KMS-11 (cell line): ENCODE results near the gene API5.
A peak's percentile ranks its signal among the peaks of the same experiment; 100 is the strongest.

Experiments
- H2AFZ ChIP-seq: fragments of 200-600 bp; sonication (generic); 2 replicates; pipeline ENCODE4 v1.6.1; 2016; ENCODE audit warnings: antibody characterized with exemption, mixed run types, low read depth
- H3K27ac ChIP-seq: fragments of 200-600 bp; sonication (generic); 2 replicates; pipeline ENCODE4 v1.6.1; 2016; ENCODE audit warnings: mild to moderate bottlenecking, mixed run types
- H3K27me3 ChIP-seq: fragments of 200-600 bp; sonication (generic); 2 replicates; pipeline ENCODE4 v1.6.1; 2017; ENCODE audit warnings: mild to moderate bottlenecking, low read depth, mixed run types, moderate library complexity; ENCODE audit not compliant: insufficient read depth
- H3K36me3 ChIP-seq: fragments of 200-600 bp; sonication (generic); 2 replicates; pipeline ENCODE4 v1.6.1; 2017; ENCODE audit warnings: mild to moderate bottlenecking, mixed run types; ENCODE audit not compliant: insufficient read depth
- H3K4me1 ChIP-seq: fragments of 200-600 bp; sonication (generic); 2 replicates; pipeline ENCODE4 v1.6.1; 2016; ENCODE audit warnings: mild to moderate bottlenecking, low read depth, mixed run types; ENCODE audit not compliant: poor library complexity, severe bottlenecking
- H3K4me2 ChIP-seq: fragments of 200-600 bp; sonication (generic); 2 replicates; pipeline ENCODE4 v1.7.0; 2016; ENCODE audit warnings: mild to moderate bottlenecking, mixed run types
- H3K4me3 ChIP-seq: fragments of 200-600 bp; sonication (generic); IDR thresholded peaks from 2 replicates; pipeline ENCODE4 v1.6.1; 2017; ENCODE audit warnings: low read depth, low read length, mixed read lengths; ENCODE audit not compliant: insufficient read depth
- H3K79me2 ChIP-seq: fragments of 200-600 bp; sonication (generic); 2 replicates; pipeline ENCODE4 v1.6.1; 2016; ENCODE audit warnings: low read depth, mixed run types; ENCODE audit not compliant: insufficient read depth
- H3K9ac ChIP-seq: fragments of 200-600 bp; sonication (generic); 2 replicates; pipeline ENCODE4 v1.6.1; 2016; ENCODE audit warnings: mild to moderate bottlenecking, mixed run types
- H4K20me1 ChIP-seq: fragments of 200-600 bp; sonication (generic); 2 replicates; pipeline ENCODE4 v1.6.1; 2016; ENCODE audit warnings: mild to moderate bottlenecking, mixed run types; ENCODE audit not compliant: insufficient read depth
- CTCF ChIP-seq: fragments of 200-600 bp; sonication (generic); conservative IDR thresholded peaks from 2 replicates; pipeline ENCODE4 v1.6.1; 2017; ENCODE audit warnings: low read depth, mild to moderate bottlenecking, antibody characterized with exemption, low read length, moderate library complexity, mixed read lengths

API5 gene

DNA sequence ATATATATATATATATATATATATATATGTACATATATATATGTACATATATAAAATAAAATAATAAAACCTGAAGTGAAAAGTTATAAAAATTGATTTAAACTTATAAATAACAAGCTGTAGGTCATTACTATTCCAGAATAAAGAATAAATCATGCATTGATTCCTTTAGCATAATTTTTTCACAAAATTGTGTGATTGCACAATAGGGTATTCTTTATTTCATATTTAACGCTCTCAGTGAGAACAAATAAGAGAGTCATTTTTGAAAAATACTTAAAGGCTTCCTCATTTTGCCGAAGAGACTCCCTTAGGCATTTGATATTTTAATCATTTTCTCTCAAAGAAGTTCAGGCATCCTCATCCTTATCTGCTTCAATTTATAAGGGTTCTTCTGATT, 41.3 kb upstream of the API5 start:
- Histone ChIP-seq H3K4me1 (no peaks in the 10 kb centered on the region), H3K27ac (no peak overlapping the region), H3K9ac (no peak overlapping the region), H3K4me2 (no peak overlapping the region), H3K27me3 (no peaks in the 10 kb centered on the region), H3K36me3 (no peaks in the 10 kb centered on the region), H2AFZ (no peak overlapping the region), H3K79me2 (no peaks in the 10 kb centered on the region), H3K4me3 (no peak overlapping the region), H4K20me1 (no peaks in the 10 kb centered on the region)
- no peak for TF ChIP-seq CTCF

GRCh38 chr11:43278193-43278956, 33.4 kb upstream of the API5 start:
- no peak overlapping the region for H2AFZ ChIP-seq

DNA sequence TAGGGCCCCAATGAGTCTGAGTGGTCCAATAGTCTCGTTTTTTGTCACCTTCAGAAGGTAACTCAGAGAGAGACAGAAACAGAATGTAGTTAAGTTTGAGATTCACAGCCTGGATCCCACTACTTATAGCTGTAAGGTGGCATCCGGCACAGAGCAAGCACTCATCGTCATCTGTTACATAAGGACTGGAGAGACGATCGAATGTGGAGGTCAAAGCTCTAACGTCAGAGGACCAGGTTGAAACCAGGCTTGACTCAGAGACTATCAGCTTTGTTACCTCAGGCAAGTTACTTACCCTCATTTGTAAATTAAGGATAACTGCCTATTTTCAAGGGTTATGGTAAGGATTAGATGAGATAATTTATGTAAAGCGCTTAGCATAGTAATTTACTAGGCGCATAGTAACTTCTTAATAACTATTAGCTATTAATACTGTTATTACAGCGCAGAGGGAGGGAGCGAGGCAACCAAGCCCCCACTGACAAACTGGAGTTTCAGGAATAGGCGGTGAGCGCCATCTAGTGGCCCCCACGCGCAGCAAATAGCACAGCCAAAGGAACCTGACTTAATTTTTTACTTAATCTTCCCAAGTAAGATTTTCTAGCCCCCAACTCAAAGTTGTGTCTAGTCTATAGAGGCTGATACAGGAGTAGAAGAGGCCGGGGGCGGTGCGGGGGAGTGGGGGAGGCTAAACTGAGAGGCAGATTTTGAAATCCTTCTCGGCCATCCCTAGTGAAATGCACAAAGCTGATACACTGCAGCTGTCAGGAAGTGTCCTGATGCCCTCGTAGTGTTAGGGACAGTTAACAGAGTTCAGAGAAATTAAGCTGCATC, 29.0 kb upstream of the API5 start:
- Histone ChIP-seq H3K4me2 (no peak overlapping the region), H3K27me3 (no peaks in the 10 kb centered on the region), H3K36me3 (no peaks in the 10 kb centered on the region), H3K79me2 (no peaks in the 10 kb centered on the region), H3K27ac (no peak overlapping the region), H2AFZ (no peak overlapping the region), H3K4me3 (no peak overlapping the region), H3K9ac (no peak overlapping the region), H3K4me1 (no peaks in the 10 kb centered on the region), H4K20me1 (no peaks in the 10 kb centered on the region)
- TF ChIP-seq CTCF = peak; percentile 95

More at GRCh38 chr11:43278193-43278956, 33.4 kb upstream of the API5 start:
- Histone ChIP-seq H3K79me2 (no peaks in the 10 kb centered on the region), H3K27me3 (no peaks in the 10 kb centered on the region), H3K27ac (no peak overlapping the region), H3K4me1 (no peaks in the 10 kb centered on the region), H3K36me3 (no peaks in the 10 kb centered on the region), H4K20me1 (no peaks in the 10 kb centered on the region), H3K9ac (no peak overlapping the region), H3K4me2 (no peak overlapping the region), H3K4me3 (no peak overlapping the region)
- TF ChIP-seq CTCF = no peak

DNA sequence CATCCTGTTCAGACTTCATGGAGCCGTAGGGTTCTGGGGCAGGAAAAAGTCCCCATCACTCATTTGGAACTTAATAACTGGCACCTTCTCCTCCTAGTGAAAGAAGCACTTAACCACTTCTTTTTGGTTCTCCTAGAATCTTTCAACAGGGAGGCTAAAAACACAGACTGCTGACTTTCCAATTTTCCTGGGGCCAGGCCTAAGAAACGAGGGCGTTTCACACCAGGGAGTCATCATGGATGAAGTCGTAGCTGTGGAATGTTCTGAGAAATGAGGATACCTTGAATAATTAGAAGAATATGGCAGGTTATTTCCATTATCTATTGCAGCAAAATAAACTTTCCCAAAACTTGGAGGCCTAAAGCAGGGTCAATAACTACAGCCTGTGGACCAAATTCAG, 26.0 kb upstream of the API5 start:
- H2AFZ ChIP-seq = no peak overlapping the region
- no peak overlapping the region for H3K4me2 ChIP-seq
- H3K4me1 ChIP-seq = peaks cover 6% of the 10 kb centered on the region
- no peaks in the 10 kb centered on the region for H3K36me3 ChIP-seq
- H3K27ac ChIP-seq = no peak overlapping the region
- TF ChIP-seq CTCF = no peak
- no peaks in the 10 kb centered on the region for H4K20me1 ChIP-seq
- H3K79me2 ChIP-seq = no peaks in the 10 kb centered on the region
- H3K27me3 ChIP-seq = no peaks in the 10 kb centered on the region
- no peak overlapping the region for H3K9ac ChIP-seq
- no peak overlapping the region for H3K4me3 ChIP-seq
